GM23248 (cell line): ENCODE results near the gene HTR3B. TPM values are rescaled to one million over a fixed set of nuclear protein-coding genes. Genes with fewer than 3 reads are reported as not detected.

Source experiments
- DNase-seq: peaks from one replicate; pipeline ENCODE4 v3.0.0-alpha.2; 2015
- H2AFZ ChIP-seq: fragments of 200-600 bp; sonication (generic); 2 replicates; pipeline ENCODE4 v1.6.1; 2016; ENCODE audit warnings: antibody characterized with exemption
- H3F3A ChIP-seq: fragments of 200-600 bp; sonication (generic); 2 replicates; pipeline ENCODE4 v1.6.1; 2016; ENCODE audit warnings: mild to moderate bottlenecking, antibody characterized with exemption, mixed run types; ENCODE audit not compliant: insufficient read depth
- H3K27ac ChIP-seq: fragments of 200-600 bp; sonication (generic); 2 replicates; pipeline ENCODE4 v1.5.1; 2016; ENCODE audit warnings: mild to moderate bottlenecking
- H3K27me3 ChIP-seq: fragments of 200-600 bp; sonication (generic); replicated peaks from 2 replicates; pipeline ENCODE4 v1.6.1; 2016; ENCODE audit warnings: mild to moderate bottlenecking; ENCODE audit not compliant: insufficient read depth
- H3K36me3 ChIP-seq: fragments of 200-600 bp; sonication (generic); 2 replicates; pipeline ENCODE4 v1.6.1; 2016; ENCODE audit warnings: low read depth, mild to moderate bottlenecking
- H3K4me1 ChIP-seq: fragments of 200-600 bp; sonication (generic); 2 replicates; pipeline ENCODE4 v1.6.1; 2016; ENCODE audit warnings: mild to moderate bottlenecking; ENCODE audit not compliant: insufficient read depth
- H3K4me2 ChIP-seq: fragments of 200-600 bp; sonication (generic); one replicate; pipeline ENCODE4 v1.6.1; 2016; ENCODE audit warnings: mild to moderate bottlenecking; ENCODE audit not compliant: unreplicated experiment
- H3K4me3 ChIP-seq: fragments of 200-600 bp; sonication (generic); 2 replicates; pipeline ENCODE4 v1.5.1; 2016; ENCODE audit warnings: mild to moderate bottlenecking
- H3K79me2 ChIP-seq: fragments of 200-600 bp; sonication (generic); 2 replicates; pipeline ENCODE4 v1.6.1; 2016; ENCODE audit warnings: mild to moderate bottlenecking; ENCODE audit not compliant: insufficient read depth
- H3K9ac ChIP-seq: fragments of 200-600 bp; sonication (generic); 2 replicates; pipeline ENCODE4 v1.6.1; 2016; ENCODE audit warnings: mild to moderate bottlenecking
- H3K9me2 ChIP-seq: fragments of 200-600 bp; sonication (generic); 2 replicates; pipeline ENCODE4 v1.6.1; 2016; ENCODE audit warnings: mixed run types, mild to moderate bottlenecking, moderate library complexity; ENCODE audit not compliant: insufficient read depth
- H3K9me3 ChIP-seq: fragments of 200-600 bp; sonication (generic); one replicate; pipeline ENCODE4 v1.6.1; 2017; ENCODE audit warnings: low read depth
- H4K20me1 ChIP-seq: fragments of 200-600 bp; sonication (generic); 2 replicates; pipeline ENCODE4 v1.6.0; 2016; ENCODE audit not compliant: insufficient read depth
- EZH2 ChIP-seq: fragments of 200-600 bp; sonication (generic); IDR thresholded peaks from 2 replicates; pipeline ENCODE4 v1.6.1; 2018; ENCODE audit warnings: antibody characterized with exemption, mild to moderate bottlenecking; ENCODE audit not compliant: insufficient read depth, poor library complexity, severe bottlenecking
- EZH2phosphoT487 ChIP-seq: fragments of 200-600 bp; sonication (generic); IDR thresholded peaks from 2 replicates; pipeline ENCODE4 v1.6.1; 2018; ENCODE audit warnings: antibody characterized with exemption, moderate library complexity, mild to moderate bottlenecking, low read depth; ENCODE audit not compliant: insufficient read depth
- WGBS, 2 experiments: methylation state at CpG; one replicate each; pipeline ENCODE4 v1.1.6; 2015 to 2017; ENCODE audit warnings: low lambda C conversion rate in 2 of 2, low coverage in 1 of 2; ENCODE audit errors: missing lambda C conversion rate in 2 of 2; 5-methylcytosine and 5-hydroxymethylcytosine counted together
- in situ Hi-C: fragments of 300-500 bp; cut with MboI; formaldehyde crosslinking; loops from 2 replicates; pipeline ENCODE4 v1.15.0; 2020
- polyA plus RNA-seq: library from polyadenylated mRNA; unstranded; fragments of >200 nt; fragmentation: Nextera tagmentation; extraction: Ambion mirVana; gene quantifications from 2 replicates; pipeline ENCODE4 v1.2.1, GENCODE V29; 2016
- total RNA-seq: library from RNA; depleted of rRNA; stranded (reverse); fragments of >200 nt; shearing (Covaris generic); gene quantifications from 2 replicates; pipeline ENCODE4 v1.2.3, GENCODE V29; 2014

Gene HTR3B
- total and polyA plus RNA-seq, 2 experiments from 2014 or later = not detected

- Histone ChIP-seq H3K27me3 (peaks cover 10% of the 10 kb centered on the region; the same call in 1 of the 2 replicates), H3K9ac (no peak overlapping the region), H3K9me3 (no peaks in the 10 kb centered on the region), H3K4me1 (no peaks in the 10 kb centered on the region), H3K79me2 (no peaks in the 10 kb centered on the region), H4K20me1 (no peaks in the 10 kb centered on the region), H3K9me2 (no peaks in the 10 kb centered on the region), H3K27ac (no peak overlapping the region), H3K36me3 (no peaks in the 10 kb centered on the region), H3K4me3 (no peak overlapping the region), H2AFZ (no peak overlapping the region), H3F3A (no peaks in the 10 kb centered on the region), H3K4me2 (no peak overlapping the region)
- in situ Hi-C loops = no loop called here
- TF ChIP-seq EZH2 = no peak
- TF ChIP-seq EZH2phosphoT487 = no peak
- DNase-seq = no peak
- 54 to 55% methylated on average over 15 of the region's 15 CpGs for WGBS, 2 experiments
Measured at GRCh38 chr11:113971506-113972195, 67.1 kb downstream of the HTR3B start.

- Histone ChIP-seq H4K20me1 (no peaks in the 10 kb centered on the region), H3K9me3 (no peaks in the 10 kb centered on the region), H3K9me2 (no peaks in the 10 kb centered on the region), H3K4me1 (no peaks in the 10 kb centered on the region), H3F3A (no peaks in the 10 kb centered on the region), H3K4me3 (no peak within 1 kb of the TSS), H3K36me3 (no peaks in the 10 kb centered on the region), H3K27me3 (peaks cover 15% of the 10 kb centered on the region; the same call in 1 of the 2 replicates), H3K9ac (no peak within 1 kb of the TSS), H3K4me2 (no peak within 1 kb of the TSS), H3K79me2 (no peaks in the 10 kb centered on the region), H2AFZ (no peak within 1 kb of the TSS), H3K27ac (no peak within 1 kb of the TSS)
- in situ Hi-C loops = no loop called here
- 5 to 6% methylated on average over 12 of the region's 12 CpGs for WGBS, 2 experiments
- TF ChIP-seq EZH2phosphoT487 (no peak), EZH2 (no peak)
- DNase-seq = no peak
Measured at GRCh38 chr11:113974741-113975470, 70.3 kb downstream of the HTR3B start, which contains the start of gene HTR3A. Gene HTR3A (plus strand): TSS chr11:113975108. CDS start chr11:113975326, 218 bp downstream.

- no peak for DNase-seq
- no peaks in the 10 kb centered on the region for H3K36me3 ChIP-seq
- H3K9me2 ChIP-seq = no peaks in the 10 kb centered on the region
- H3F3A ChIP-seq = no peaks in the 10 kb centered on the region
- H4K20me1 ChIP-seq = no peaks in the 10 kb centered on the region
- no peaks in the 10 kb centered on the region for H3K79me2 ChIP-seq
- no peak overlapping the region for H3K9ac ChIP-seq
- H3K9me3 ChIP-seq = no peaks in the 10 kb centered on the region
- TF ChIP-seq EZH2 = no peak
- TF ChIP-seq EZH2phosphoT487 = no peak
- WGBS, 2 experiments = 37 to 38% methylated on average over 4 of the region's 4 CpGs
- no peak overlapping the region for H3K4me2 ChIP-seq
- no peak overlapping the region for H3K27ac ChIP-seq
- no peak overlapping the region for H3K4me3 ChIP-seq
- no peaks in the 10 kb centered on the region for H3K4me1 ChIP-seq
- H2AFZ ChIP-seq = no peak overlapping the region
- in situ Hi-C loops = no loop called here
- peaks cover 15% of the 10 kb centered on the region; the same call in 1 of the 2 replicates for H3K27me3 ChIP-seq
Measured at GRCh38 chr11:113977071-113977490, 72.5 kb downstream of the HTR3B start.

GRCh38 chr11:113977701-113978100 lies 73.1 kb downstream of the HTR3B start:
- peaks cover 15% of the 10 kb centered on the region; the same call in 1 of the 2 replicates for H3K27me3 ChIP-seq
- no peak overlapping the region for H3K27ac ChIP-seq
- in situ Hi-C loops = no loop called here
- no peaks in the 10 kb centered on the region for H3K79me2 ChIP-seq
- DNase-seq = no peak
- no peaks in the 10 kb centered on the region for H4K20me1 ChIP-seq
- no peaks in the 10 kb centered on the region for H3K9me3 ChIP-seq
- TF ChIP-seq EZH2 (no peak), EZH2phosphoT487 (no peak)
- 54 to 63% methylated on average over 11 of the region's 11 CpGs for WGBS, 2 experiments
- H3K36me3 ChIP-seq = no peaks in the 10 kb centered on the region
- H3K4me2 ChIP-seq = no peak overlapping the region
- H3K4me1 ChIP-seq = no peaks in the 10 kb centered on the region
- H3K4me3 ChIP-seq = no peak overlapping the region
- no peak overlapping the region for H2AFZ ChIP-seq
- no peaks in the 10 kb centered on the region for H3K9me2 ChIP-seq
- no peak overlapping the region for H3K9ac ChIP-seq
- H3F3A ChIP-seq = no peaks in the 10 kb centered on the region
